Stimulated activated CD4-positive, alpha-beta T cell treated with anti-CD3 and anti-CD28 coated beads, Interleukin-4, amount 100 ng/mL, for 24 hours (primary cell): ENCODE data around the gene KREMEN2.
"Not testable (repeated sequence)": the region's sequence is repeated elsewhere in the genome, so short reads cannot be mapped to it uniquely, and the experiment has no call there.

Experiments used
- DNase-seq: peaks from one replicate; pipeline ENCODE4 v3.0.0-alpha.2; 2020

The KREMEN2 gene

GRCh38 chr16:2943716-2944115 lies 20.4 kb upstream of the KREMEN2 start:
- not testable (repeated sequence) for DNase-seq

- DNase-seq, result no peak
These were observed 17.4 kb upstream of the KREMEN2 start for GRCh38 chr16:2946649-2947048.

GRCh38 chr16:2948807-2949704 lies 15.0 kb upstream of the KREMEN2 start:
- DNase-seq, result no peak

GRCh38 chr16:2949705-2950352 lies 14.2 kb upstream of the KREMEN2 start:
- no peak for DNase-seq

GRCh38 chr16:2950353-2950724 lies 13.7 kb upstream of the KREMEN2 start:
- DNase-seq, result no peak

GRCh38 chr16:2950773-2951172 lies 13.3 kb upstream of the KREMEN2 start:
- DNase-seq, result no peak

- no peak for DNase-seq
These were observed 11.4 kb upstream of the KREMEN2 start for GRCh38 chr16:2952679-2953078.

- no peak for DNase-seq
These were observed 10.1 kb upstream of the KREMEN2 start for GRCh38 chr16:2953706-2954627.

- DNase-seq, result no peak
These were observed 9.3 kb upstream of the KREMEN2 start for GRCh38 chr16:2954656-2955381.

GRCh38 chr16:2955438-2955778 lies 8.7 kb upstream of the KREMEN2 start:
- DNase-seq, result no peak

GRCh38 chr16:2955779-2956578 lies 8.1 kb upstream of the KREMEN2 start:
- no peak for DNase-seq

GRCh38 chr16:2956579-2956956 lies 7.5 kb upstream of the KREMEN2 start:
- no peak for DNase-seq

GRCh38 chr16:2959206-2959605 lies 4.9 kb upstream of the KREMEN2 start:
- DNase-seq, result no peak

GRCh38 chr16:2960183-2961010 lies 3.7 kb upstream of the KREMEN2 start:
- DNase-seq, result no peak

GRCh38 chr16:2962334-2963073 lies 1.6 kb upstream of the KREMEN2 start:
- DNase-seq, result no peak

GRCh38 chr16:2963074-2963722 lies 877 bp upstream of the KREMEN2 start:
- no peak for DNase-seq

- DNase-seq, result peak; percentile 51
These were observed 631 bp downstream of the KREMEN2 start for GRCh38 chr16:2964475-2965336.

GRCh38 chr16:2966043-2966807 lies 2.1 kb downstream of the KREMEN2 start:
- DNase-seq, result no peak
